Measurements from ENCODE around the gene KCNA3.

The KCNA3 gene

DNA sequence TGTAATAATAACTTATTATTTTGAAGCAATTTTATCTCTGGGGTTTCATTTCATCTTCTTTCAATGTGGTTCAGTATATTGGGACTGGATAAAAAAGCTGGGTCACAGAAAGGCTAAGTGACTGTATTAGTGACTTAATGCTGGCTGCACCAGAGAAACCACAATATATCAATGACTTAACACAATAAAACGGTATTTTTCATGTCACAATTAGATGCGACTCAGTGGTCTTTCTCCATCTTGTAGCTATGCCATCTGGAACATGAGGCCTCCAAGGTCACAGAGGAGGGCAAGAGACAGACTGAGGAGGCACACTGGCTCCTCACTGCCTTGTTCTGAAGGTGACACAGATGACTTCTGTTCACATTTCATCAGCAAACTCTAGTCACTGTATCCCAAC is 26.0 kb upstream of the KCNA3 start:
- FAIRE-seq (no peak), DNase-seq (ENCODE audit: insufficient read length) (no peak)
- TF ChIP-seq TAF1 (IDR thresholded peaks at IDR 0.05; ENCODE audit: borderline replicate concordance, low read depth, low read length): no peak
- no peak for TF ChIP-seq POLR2AphosphoS5 (IDR thresholded peaks at IDR 0.05; ENCODE audit: low read depth, low read length)
- no peak for TF ChIP-seq POLR2A (IDR thresholded peaks at IDR 0.05; ENCODE audit: low read depth, low read length)

DNA sequence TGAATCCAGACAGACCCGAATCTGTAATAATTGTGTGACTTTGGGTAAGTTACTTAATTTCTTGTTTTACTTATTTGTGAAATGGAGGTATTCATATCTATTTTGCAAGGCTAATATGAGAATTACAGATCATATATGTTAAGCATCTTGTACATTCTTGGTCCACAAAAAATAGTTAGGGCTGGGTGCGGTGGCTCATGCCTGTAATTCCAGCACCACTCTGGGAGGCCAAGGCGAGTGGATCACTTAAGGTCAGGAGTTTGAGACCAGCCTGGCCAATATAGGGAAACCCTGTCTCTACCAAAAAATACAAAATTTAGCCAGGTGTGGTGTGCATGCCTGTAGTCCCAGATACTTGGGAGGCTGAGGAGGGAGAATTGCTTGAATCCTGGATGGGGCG is 22.9 kb upstream of the KCNA3 start:
- TF ChIP-seq POLR2A (IDR thresholded peaks at IDR 0.05; ENCODE audit: low read depth, low read length) (no peak), TAF1 (IDR thresholded peaks at IDR 0.05; ENCODE audit: borderline replicate concordance, low read depth, low read length) (no peak), POLR2AphosphoS5 (IDR thresholded peaks at IDR 0.05; ENCODE audit: low read depth, low read length) (no peak)
- DNase-seq (ENCODE audit: insufficient read length): no peak
- FAIRE-seq: no peak

DNA sequence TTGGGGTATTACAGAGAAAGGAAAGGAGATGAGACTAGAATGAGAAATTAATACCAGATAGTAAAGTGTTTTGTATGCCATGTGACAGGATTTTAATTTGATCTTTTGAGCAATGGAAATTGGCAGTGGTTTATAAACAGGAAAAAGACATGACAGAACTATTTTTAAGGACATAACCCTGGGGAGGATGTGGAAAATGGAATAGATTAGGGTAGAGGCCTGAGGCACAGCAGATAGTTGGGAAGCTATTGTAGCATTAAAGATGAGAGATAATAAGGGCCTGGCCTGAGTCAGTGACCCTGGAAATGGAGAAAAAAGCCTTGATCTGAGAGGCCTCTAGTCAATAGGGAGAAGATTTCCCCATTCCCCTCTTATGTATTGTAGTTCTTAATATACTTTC is 22.1 kb upstream of the KCNA3 start:
- FAIRE-seq (no peak), DNase-seq (ENCODE audit: insufficient read length) (no peak)
- TF ChIP-seq POLR2A (IDR thresholded peaks at IDR 0.05; ENCODE audit: low read depth, low read length): no peak
- TF ChIP-seq POLR2AphosphoS5 (IDR thresholded peaks at IDR 0.05; ENCODE audit: low read depth, low read length): no peak
- no peak for TF ChIP-seq TAF1 (IDR thresholded peaks at IDR 0.05; ENCODE audit: borderline replicate concordance, low read depth, low read length)

DNA sequence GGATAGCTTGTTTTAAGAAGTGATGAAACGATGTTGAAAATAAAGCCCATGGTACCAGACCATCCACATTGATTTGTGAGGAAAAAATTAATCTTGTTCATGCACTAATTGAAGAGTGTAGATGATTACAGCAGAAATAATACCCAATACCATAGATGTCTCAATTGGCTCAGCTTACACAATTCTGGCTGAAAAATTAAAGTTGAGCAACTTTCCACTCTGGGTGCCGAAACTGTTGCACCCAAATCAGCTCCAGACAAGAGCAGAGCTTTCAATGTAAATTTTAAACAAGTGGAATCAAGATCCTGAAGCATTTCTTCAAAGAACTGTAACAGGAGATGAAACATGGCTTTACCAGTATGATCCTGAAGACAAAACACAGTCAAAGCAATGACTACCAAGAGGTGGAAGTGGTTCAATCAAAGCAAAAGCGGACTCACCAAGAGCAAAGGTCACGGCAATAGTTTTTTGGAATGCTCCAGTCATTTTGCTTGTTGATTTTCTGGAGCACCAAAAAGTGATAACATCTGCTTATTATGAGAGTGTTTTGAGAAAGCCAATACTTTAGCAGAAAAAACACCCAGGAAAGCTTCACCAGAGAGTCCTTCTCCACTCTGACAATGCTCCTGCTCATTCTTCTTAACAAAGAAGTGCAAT is 16.1 kb upstream of the KCNA3 start:
- no peak for TF ChIP-seq POLR2A (IDR thresholded peaks at IDR 0.05; ENCODE audit: low read depth, low read length)
- no peak for TF ChIP-seq TAF1 (IDR thresholded peaks at IDR 0.05; ENCODE audit: borderline replicate concordance, low read depth, low read length)
- no peak for TF ChIP-seq POLR2AphosphoS5 (IDR thresholded peaks at IDR 0.05; ENCODE audit: low read depth, low read length)
- FAIRE-seq (peak; percentile 56), DNase-seq (ENCODE audit: insufficient read length) (no peak)

- FAIRE-seq (no peak), DNase-seq (ENCODE audit: insufficient read length) (no peak)
- TF ChIP-seq POLR2AphosphoS5 (IDR thresholded peaks at IDR 0.05; ENCODE audit: low read depth, low read length): no peak
- no peak for TF ChIP-seq POLR2A (IDR thresholded peaks at IDR 0.05; ENCODE audit: low read depth, low read length)
- no peak for TF ChIP-seq TAF1 (IDR thresholded peaks at IDR 0.05; ENCODE audit: borderline replicate concordance, low read depth, low read length)
These were observed 15.1 kb upstream of the KCNA3 start for GRCh38 chr1:110689868-110690267.

DNA sequence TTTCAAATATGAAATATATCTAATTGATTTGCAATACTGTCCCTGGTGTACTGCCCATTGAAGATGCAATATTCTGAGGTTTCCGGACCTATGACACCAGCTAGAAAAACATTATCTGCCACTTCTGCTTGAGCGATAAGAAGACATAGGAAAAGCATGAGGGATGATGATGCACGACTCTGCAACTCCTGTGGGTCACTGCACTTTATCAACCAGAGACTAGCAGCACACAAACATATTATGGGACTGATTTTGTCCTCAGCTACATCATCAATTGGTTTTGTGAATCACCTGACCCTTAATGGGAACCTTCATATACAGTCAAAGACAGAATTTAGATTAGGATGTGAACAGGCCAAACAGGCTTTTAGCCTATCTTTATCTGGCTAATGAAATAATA is 13.8 kb upstream of the KCNA3 start:
- no peak for FAIRE-seq
- DNase-seq (ENCODE audit: insufficient read length): no peak
- TF ChIP-seq POLR2A (IDR thresholded peaks at IDR 0.05; ENCODE audit: low read depth, low read length) (no peak), TAF1 (IDR thresholded peaks at IDR 0.05; ENCODE audit: borderline replicate concordance, low read depth, low read length) (no peak)

DNA sequence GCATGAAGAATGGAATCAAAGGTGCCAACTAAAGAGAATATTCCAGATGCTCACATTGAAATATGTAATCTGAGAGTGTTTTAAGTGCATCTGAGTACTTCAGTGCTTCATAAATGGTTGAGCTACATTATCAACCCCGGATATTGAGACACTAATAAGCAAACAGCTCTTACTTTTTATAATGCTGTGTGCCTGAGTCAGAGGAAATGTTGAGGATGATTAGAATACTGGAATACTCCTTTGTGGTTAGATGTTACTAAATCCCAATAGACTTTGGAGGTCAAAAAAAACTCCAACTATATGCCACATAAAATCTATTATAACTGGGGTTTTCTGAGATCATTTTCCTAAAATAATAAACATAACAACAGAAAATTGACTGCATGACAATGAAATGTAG is 12.5 kb upstream of the KCNA3 start:
- DNase-seq (ENCODE audit: insufficient read length): no peak
- FAIRE-seq: peak; percentile 5

DNA sequence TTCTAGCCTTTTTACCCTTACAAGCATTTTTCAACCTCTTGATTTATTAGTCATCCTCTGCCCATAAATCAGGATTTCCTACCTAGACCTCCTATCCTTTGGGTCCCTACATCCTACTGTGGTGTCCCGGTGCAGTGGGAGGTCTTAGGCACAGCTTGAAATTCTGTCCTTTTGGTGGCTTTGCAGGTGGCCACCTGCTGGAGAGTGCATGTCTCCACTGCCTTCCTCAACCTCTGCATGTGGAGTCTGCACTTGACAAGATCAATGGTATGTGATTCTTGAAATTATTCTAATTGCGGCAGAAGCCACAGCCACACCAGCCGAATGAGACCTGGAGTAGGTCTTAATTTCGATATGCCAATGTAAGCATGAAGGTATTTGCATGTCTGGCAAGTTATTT is 11.4 kb upstream of the KCNA3 start:
- TF ChIP-seq TAF1 (IDR thresholded peaks at IDR 0.05; ENCODE audit: borderline replicate concordance, low read depth, low read length): no peak
- TF ChIP-seq POLR2AphosphoS5 (IDR thresholded peaks at IDR 0.05; ENCODE audit: low read depth, low read length): no peak
- TF ChIP-seq POLR2A (IDR thresholded peaks at IDR 0.05; ENCODE audit: low read depth, low read length): no peak
- DNase-seq (ENCODE audit: insufficient read length) (no peak), FAIRE-seq (peak; percentile 14)

More for the DNA sequence above, 12.5 kb upstream of the KCNA3 start:
- TF ChIP-seq POLR2AphosphoS5 (IDR thresholded peaks at IDR 0.05; ENCODE audit: low read depth, low read length): no peak
- no peak for TF ChIP-seq TAF1 (IDR thresholded peaks at IDR 0.05; ENCODE audit: borderline replicate concordance, low read depth, low read length)
- TF ChIP-seq POLR2A (IDR thresholded peaks at IDR 0.05; ENCODE audit: low read depth, low read length): no peak

DNA sequence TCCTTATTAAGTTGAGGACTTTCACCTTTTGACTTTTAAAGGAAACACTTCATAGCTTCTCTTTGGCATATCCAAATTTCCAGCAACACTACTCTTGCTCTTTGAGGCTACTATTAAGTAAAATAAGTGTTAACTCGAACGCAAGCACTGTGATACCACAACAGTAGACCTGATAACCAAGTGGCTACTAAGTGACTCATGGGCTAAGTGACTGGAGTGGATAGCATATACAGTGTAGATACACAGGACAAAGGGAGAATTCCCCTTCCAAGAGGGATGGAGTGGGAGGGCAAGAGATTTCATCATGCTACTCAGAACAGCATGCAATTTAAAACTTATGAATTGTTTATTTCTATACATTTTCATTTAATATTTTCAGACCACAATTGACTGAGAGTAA is 9.8 kb upstream of the KCNA3 start:
- TF ChIP-seq POLR2AphosphoS5 (IDR thresholded peaks at IDR 0.05; ENCODE audit: low read depth, low read length): no peak
- TF ChIP-seq TAF1 (IDR thresholded peaks at IDR 0.05; ENCODE audit: borderline replicate concordance, low read depth, low read length): no peak
- TF ChIP-seq POLR2A (IDR thresholded peaks at IDR 0.05; ENCODE audit: low read depth, low read length): no peak
- FAIRE-seq (no peak), DNase-seq (ENCODE audit: insufficient read length) (no peak)

- TF ChIP-seq POLR2AphosphoS5 (IDR thresholded peaks at IDR 0.05; ENCODE audit: low read depth, low read length) (no peak), POLR2A (IDR thresholded peaks at IDR 0.05; ENCODE audit: low read depth, low read length) (no peak), TAF1 (IDR thresholded peaks at IDR 0.05; ENCODE audit: borderline replicate concordance, low read depth, low read length) (no peak)
- FAIRE-seq (no peak), DNase-seq (ENCODE audit: insufficient read length) (no peak)
These were observed 8.2 kb upstream of the KCNA3 start for GRCh38 chr1:110682898-110683297.

DNA sequence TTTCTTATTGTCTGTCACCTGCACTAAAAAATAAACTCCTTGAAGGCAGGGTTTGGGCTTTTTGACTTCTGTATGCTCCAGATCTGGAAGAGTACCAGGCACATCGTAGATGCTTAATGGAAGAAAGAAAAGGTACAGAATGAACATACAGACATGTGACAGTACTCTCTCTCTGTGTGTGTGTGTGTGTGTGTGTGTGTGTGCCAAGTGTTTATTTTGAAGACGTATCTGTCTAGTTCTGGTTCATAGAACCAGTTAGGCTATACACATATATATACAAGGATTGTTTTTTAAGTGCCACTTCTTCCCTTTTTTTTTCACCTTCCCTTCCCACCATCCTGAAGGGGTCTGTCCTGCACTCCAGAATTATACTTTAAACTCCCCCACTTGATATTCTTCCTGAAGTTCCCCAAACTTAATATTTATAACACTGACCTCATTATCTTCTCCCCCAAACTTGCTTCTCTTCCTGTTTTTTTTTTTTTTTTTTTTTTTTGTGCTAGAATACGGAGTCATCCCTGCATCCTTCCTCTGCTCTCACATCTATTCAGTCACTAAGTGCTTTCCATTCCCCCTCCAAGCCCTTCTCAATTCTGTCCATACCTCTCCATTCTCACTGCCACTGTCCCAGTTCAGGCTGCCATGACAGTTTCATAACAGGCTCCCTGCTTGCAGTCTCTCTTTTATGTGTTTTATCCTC is 5.4 kb upstream of the KCNA3 start:
- TF ChIP-seq POLR2AphosphoS5 (IDR thresholded peaks at IDR 0.05; ENCODE audit: low read depth, low read length) (no peak), POLR2A (IDR thresholded peaks at IDR 0.05; ENCODE audit: low read depth, low read length) (no peak), TAF1 (IDR thresholded peaks at IDR 0.05; ENCODE audit: borderline replicate concordance, low read depth, low read length) (no peak)
- no peak for DNase-seq (ENCODE audit: insufficient read length)
- no peak for FAIRE-seq

DNA sequence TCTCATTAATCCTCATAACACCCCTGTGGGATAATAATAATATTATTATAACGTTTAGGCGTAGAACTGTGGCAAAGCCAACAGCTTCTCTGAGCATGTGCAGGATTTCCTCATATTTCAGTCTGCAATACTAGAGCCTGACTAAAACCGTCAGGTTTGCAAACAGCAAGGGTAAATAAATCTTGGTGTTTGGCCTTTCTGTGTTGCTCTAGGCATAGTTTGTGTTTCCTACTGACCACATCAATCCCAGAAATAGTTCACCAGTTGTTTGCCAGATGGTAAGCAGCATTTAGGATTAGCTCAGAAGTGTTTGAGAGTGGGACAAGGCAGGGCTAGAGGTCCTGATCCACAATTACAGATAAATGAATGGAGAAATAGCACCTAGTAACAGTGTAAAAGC is 2.8 kb upstream of the KCNA3 start:
- no peak for TF ChIP-seq POLR2AphosphoS5 (IDR thresholded peaks at IDR 0.05; ENCODE audit: low read depth, low read length)
- TF ChIP-seq TAF1 (IDR thresholded peaks at IDR 0.05; ENCODE audit: borderline replicate concordance, low read depth, low read length): no peak
- TF ChIP-seq POLR2A (IDR thresholded peaks at IDR 0.05; ENCODE audit: low read depth, low read length): no peak
- no peak for FAIRE-seq
- DNase-seq (ENCODE audit: insufficient read length): no peak

Measured in GM12892 (cell line).